HG02588 (cell line): ENCODE data around the gene PTGER2.

Experiments used
- ATAC-seq: cut with Tn5 transposase; IDR thresholded peaks from one replicate; pipeline ENCODE4 v1.9.1; 2021; ENCODE audit warnings: mild to moderate bottlenecking, moderate library complexity; ENCODE audit not compliant: unreplicated experiment

The PTGER2 gene

GRCh38 chr14:52313903-52314594 is at the start of gene PTGER2:
PTGER2 (plus strand) TSS chr14:52314312; CDS start chr14:52314549, 237 bp downstream.
- ATAC-seq = peak; percentile 49

GRCh38 chr14:52265253-52265652 is 48.9 kb upstream of the PTGER2 start:
- ATAC-seq = no peak

GRCh38 chr14:52266179-52266578 is 47.9 kb upstream of the PTGER2 start:
- no peak for ATAC-seq

- ATAC-seq = no peak
Observed at GRCh38 chr14:52266782-52267181, 47.3 kb upstream of the PTGER2 start.

GRCh38 chr14:52267501-52268278 is 46.4 kb upstream of the PTGER2 start, which contains the start of gene PTGDR:
PTGDR (plus strand) TSS chr14:52267698; CDS start chr14:52267815, 117 bp downstream.
- no peak for ATAC-seq

- ATAC-seq = no peak
Observed at GRCh38 chr14:52268279-52269061, 45.6 kb upstream of the PTGER2 start.

- ATAC-seq = no peak
Observed at GRCh38 chr14:52269100-52269499, 45.0 kb upstream of the PTGER2 start.

GRCh38 chr14:52269982-52270381 is 44.1 kb upstream of the PTGER2 start:
- no peak for ATAC-seq

- ATAC-seq = no peak
Observed at GRCh38 chr14:52271538-52271937, 42.6 kb upstream of the PTGER2 start.

- ATAC-seq = no peak
Observed at GRCh38 chr14:52272375-52272774, 41.7 kb upstream of the PTGER2 start.

GRCh38 chr14:52275372-52275771 is 38.7 kb upstream of the PTGER2 start:
- ATAC-seq = no peak

GRCh38 chr14:52277552-52277951 is 36.6 kb upstream of the PTGER2 start:
- no peak for ATAC-seq

GRCh38 chr14:52279408-52279807 is 34.7 kb upstream of the PTGER2 start:
- ATAC-seq = no peak

- no peak for ATAC-seq
Observed at GRCh38 chr14:52283099-52283498, 31.0 kb upstream of the PTGER2 start.

- no peak for ATAC-seq
Observed at GRCh38 chr14:52286661-52287649, 27.2 kb upstream of the PTGER2 start.

- ATAC-seq = no peak
Observed at GRCh38 chr14:52296378-52296777, 17.7 kb upstream of the PTGER2 start.

- ATAC-seq = no peak
Observed at GRCh38 chr14:52298795-52299194, 15.3 kb upstream of the PTGER2 start.

GRCh38 chr14:52299692-52300278 is 14.3 kb upstream of the PTGER2 start:
- no peak for ATAC-seq

- ATAC-seq = no peak
Observed at GRCh38 chr14:52303236-52303635, 10.9 kb upstream of the PTGER2 start.
